CD4-positive, alpha-beta T cell treated with Interleukin-6 for 4 hours (primary cell): ENCODE data around the gene SLC38A11.
"Not testable (repeated sequence)": the region's sequence is repeated elsewhere in the genome, so short reads cannot be mapped to it uniquely, and the experiment has no call there.

Experiments
- DNase-seq: peaks from one replicate; pipeline ENCODE4 v3.0.0-alpha.2; 2020; ENCODE audit warnings: mixed read lengths

SLC38A11 gene, protein sequence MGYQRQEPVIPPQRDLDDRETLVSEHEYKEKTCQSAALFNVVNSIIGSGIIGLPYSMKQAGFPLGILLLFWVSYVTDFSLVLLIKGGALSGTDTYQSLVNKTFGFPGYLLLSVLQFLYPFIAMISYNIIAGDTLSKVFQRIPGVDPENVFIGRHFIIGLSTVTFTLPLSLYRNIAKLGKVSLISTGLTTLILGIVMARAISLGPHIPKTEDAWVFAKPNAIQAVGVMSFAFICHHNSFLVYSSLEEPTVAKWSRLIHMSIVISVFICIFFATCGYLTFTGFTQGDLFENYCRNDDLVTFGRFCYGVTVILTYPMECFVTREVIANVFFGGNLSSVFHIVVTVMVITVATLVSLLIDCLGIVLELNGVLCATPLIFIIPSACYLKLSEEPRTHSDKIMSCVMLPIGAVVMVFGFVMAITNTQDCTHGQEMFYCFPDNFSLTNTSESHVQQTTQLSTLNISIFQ

DNA sequence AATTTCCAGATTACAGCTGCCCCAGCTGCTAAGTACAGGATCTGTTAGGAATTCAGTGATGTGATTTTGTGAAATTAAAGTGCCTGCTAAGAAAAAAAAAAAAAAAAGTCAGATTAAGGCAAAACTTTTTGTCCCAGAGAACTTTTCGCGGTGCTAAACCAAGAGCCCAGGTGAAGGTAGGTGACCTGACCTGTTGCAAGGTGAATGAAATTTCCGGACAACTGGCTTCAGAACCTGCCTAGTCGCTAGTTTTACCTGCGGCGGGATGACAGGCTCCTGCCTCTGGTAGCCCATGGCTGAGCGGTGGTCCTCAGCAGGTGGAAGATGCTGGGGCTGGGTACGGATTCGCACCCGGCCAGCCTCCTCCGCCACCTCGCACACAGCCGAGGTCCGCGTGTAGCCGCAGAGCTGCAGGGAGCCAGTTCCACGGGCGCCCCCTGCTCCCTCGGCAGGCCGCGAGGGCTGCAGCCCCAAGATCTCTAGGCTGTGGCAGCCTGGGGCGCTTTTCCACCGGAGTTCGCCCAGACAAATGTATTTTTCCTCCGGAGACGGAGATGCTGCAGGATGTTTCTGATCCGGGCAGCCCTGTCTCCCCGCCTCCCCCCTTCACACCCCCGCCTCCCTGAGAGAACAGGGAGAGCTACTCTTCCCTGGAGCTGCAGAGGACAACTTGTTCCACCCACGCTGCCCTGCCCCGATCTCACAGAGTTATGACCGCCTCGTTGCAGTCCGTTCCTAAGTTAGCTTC, at the start of gene SLC38A11:
Gene SLC38A11 (minus strand): TSS at position 572 of the 748 bp plus-strand sequence. CDS start 278 bp downstream, at position 294.
- no peak for DNase-seq

DNA sequence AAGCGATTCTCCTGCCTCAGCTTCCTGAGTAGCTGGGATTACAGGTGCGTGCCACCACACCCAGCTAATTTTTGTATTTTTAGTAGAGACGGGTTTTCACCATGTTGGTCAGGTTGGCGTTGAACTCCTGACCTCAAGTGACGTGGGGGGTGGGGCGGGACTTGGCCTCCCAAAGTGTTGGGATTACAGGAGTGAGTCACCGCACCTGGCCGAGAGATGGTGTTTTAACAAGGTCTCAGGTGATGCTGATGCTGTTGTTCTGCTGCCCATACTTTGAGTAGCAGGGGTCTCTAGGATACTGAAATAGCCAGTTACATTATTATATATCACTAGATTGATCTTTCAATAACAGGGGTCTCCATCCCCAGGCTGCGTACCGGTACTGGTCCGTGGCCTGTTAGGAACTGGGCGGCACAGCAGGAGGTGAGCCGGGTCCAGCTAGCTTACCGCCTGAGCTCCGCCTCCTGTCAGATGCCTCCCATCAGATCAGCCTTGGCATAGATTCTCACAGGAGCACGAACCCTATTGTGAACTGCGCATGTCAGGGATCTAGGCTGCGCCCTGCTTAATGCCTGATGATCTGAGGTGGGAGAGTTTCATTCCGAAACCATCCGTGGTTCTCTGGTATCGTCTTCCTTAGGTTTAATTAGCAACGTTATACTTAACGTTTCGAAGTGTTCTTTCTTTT, 48.3 kb upstream of the SLC38A11 start:
- DNase-seq, result no peak

GRCh38 chr2:165002638-165003037, 47.3 kb upstream of the SLC38A11 start:
- DNase-seq, result no peak

DNA sequence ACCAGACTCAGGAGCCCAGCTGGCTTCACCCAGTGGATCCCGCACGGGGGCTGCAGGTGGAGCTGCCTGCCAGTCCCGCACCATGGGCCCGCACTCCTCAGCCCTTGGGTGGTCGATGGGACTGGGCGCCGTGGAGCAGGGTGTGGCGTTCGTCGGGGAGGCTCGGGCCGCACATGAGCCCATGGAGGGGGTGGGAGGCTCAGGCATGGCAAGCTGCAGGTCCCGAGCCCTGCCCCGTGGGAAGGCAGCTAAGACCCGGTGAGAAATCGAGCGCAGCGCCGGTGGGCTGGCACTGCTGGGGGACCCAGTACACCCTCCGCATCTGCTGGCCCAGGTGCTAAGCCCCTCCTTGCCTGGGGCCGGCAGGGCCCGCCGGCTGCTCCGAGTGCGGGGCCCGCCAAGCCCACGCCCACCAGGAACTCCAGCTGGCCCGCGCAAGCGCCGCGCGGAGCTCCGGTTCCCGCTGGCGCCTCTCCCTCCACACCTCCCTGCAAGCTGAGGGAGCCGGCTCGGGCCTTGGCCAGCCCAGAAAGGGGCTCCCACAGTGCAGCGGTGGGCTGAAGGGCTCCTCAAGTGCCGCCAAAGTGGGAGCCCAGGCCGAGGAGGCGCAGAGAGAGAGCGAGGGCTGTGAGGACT, 39.5 kb upstream of the SLC38A11 start:
- not testable (repeated sequence) for DNase-seq

DNA sequence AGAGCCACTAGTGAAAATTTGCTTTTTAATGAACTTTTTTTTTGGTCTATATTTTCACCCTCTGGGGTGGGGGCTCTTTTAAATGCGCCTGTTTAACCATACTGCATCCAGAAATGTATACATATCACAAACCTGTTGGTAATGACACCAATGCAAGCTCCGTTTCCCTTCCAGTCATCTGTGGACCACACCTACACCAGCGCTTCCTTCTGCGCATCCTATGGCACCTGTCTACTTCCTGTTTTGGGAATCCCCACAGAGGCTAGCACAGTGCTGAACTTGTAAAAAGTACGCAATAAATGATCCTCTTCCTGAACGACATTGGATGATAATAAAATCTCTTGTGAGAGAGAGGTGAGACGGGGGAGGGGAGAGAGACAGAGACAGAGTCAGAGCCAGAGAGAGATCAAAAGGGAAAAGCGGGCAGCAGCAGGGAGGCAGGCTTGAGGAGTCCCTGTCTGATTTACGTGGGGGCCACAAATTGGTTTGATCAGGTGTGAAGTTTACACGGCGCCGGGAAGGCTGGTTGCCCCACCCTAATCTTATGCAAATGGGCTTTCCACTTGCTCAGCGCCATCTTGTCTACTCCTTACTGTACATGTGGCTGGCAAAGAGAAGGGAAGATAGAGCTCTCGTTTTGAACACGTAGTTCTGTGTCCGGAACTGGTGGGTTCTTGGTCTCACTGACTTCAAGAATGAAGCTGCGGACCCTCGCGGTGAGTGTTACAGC, 38.1 kb upstream of the SLC38A11 start:
- no peak for DNase-seq

DNA sequence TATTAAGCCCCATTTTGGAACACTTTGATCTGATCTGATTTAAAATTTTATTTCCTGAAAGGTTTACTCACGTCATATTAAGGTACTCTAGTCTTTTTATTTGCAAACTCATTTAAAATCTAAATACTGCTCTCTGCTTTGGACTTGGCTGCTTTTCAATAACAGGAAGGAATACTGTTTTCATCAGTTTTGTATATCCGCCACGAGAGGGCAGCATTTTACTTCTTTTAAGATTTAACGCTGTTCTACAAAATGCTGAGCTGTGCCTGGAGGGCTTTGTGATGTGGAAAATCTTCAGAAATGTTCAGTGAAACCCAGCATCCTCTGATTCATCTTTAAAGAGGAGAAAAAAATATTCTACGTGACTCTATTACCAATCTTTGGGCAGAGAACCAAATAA, 37.5 kb upstream of the SLC38A11 start:
- peak; percentile 55 for DNase-seq

DNA sequence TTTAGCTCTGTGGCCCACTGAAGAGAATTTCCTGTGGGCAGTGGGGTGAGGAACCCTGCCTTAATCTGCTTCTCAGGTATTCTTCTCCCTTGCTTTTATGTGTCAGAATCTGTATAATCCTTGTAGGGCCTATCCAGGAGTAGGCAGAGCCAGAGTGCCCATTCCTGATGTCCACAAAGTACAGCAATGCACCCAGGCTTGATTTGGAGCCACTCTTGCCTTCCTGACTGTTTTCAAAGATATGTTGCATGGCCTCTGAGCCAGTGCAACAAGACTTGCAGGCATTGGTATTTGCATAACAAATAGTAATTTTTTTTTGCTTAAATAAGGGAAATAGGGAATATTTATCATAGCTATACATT, 36.7 kb upstream of the SLC38A11 start:
- DNase-seq, result not testable (repeated sequence)

DNA sequence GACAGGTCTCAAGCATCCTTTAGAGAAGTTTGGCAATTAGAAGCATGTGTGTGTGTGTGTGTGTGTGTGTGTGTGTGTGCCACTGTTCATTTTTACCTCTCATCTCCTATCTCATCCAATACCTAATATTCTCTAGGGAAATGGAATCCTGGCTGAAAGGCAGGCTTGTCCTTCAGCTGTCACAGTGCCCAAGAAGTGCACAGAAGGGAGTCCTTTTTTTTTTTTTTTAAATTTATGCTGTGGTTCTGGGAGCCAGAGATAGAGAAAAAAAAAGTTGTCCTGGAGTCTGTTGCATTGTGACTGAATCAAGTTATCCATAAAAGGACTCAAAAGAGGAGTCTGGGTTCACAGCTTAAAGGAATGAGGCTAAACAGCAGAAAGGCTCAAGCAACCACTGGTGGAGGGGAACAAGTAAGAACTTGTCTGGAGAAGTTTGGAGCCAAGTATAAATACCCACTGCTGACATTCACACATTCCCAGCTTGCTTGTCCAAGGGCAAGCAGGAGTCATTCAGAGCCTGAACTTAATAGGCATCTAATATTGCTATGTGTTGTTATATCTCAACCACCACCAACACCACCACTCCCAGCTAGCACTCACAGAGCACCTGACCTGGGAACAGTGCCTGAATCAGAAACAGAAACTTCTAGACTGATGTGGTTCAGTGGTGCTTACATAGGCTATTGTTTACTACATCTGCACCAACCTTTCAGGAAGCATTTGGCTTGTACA, 36.2 kb upstream of the SLC38A11 start:
- DNase-seq, result not testable (repeated sequence)

GRCh38 chr2:164990953-164991352, 35.6 kb upstream of the SLC38A11 start:
- not testable (repeated sequence) for DNase-seq

DNA sequence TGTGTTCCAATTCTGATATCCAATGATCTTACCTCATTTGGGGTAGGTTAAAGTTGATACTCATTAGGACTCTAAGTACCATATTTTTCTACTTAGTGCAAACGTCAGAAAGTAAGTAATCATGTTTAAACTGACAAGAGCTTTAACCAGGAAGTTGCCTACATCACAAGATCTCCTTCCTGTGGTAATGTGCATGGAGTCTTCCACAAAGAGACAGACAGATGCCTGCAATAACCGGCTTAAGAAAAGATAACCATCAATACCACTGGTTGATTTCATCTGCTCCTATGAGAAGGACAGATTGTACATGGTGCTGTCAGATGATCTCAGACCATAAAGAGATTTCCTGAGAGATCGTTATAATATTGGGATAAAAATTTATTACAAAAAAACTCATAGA, 33.5 kb upstream of the SLC38A11 start:
- DNase-seq, result not testable (repeated sequence)

- not testable (repeated sequence) for DNase-seq
Measured at GRCh38 chr2:164986027-164986426, 30.7 kb upstream of the SLC38A11 start.

- DNase-seq, result no peak
Measured at GRCh38 chr2:164984428-164984827, 29.1 kb upstream of the SLC38A11 start.

- no peak for DNase-seq
Measured at GRCh38 chr2:164981217-164981990, 26.1 kb upstream of the SLC38A11 start.

DNA sequence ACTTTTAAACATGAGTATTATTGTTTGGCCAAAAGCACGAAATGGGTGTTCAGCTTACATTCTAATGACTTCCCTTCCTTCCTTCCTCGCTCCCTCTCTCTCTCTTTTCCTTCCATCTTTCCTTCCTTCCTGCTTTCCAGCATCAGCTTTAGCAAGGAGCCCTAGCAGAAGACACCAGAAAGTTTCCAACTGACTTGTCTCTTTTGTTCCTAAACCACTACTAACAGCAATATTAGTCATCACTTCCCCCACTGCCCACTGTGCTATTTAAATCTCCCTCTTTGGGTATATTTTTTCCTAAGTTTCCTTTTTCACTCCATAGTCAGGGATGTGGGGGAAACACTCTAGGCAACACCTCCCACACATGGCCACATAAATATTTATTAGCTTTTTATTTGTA, 25.4 kb upstream of the SLC38A11 start:
- DNase-seq, result not testable (repeated sequence)

DNA sequence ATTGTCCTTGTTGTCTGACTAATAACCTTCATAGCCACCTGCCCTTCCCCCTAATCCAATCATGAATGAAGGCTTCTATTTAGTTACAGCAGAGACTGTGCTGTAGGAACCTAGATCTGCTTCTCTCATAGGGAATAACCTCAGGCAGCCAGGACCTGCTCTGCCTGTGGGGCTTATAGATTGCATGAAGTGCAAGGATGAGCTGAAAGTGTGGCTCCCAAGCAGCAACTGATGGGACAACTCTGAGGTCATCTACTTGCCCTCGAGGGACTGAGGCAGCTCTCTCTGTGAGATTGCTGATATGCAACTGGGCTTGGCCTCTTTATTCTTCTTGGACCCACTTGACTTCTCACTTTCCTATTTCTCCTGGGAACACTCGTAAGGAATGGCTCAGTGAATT, 23.8 kb upstream of the SLC38A11 start:
- DNase-seq, result no peak

- DNase-seq, result not testable (repeated sequence)
Measured at GRCh38 chr2:164976875-164977470, 21.6 kb upstream of the SLC38A11 start.

DNA sequence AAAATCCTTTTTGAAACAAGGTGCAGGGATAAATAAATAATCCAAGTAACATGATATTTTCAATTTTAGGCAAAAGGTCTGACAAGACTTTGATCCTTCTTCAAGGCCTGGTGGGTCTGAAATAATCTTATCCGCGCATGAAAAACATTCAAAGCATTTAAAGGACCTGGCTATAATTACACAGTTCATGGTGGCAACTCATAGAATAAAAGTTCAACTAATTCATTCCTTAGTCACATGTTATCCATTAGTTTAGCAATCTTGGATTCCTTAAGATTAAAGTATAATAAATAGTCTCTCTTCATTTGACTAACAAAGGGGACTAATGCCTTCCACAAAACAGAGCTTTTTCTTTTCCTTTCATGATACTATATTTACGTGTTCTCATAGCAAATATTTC, 21.0 kb upstream of the SLC38A11 start:
- no peak for DNase-seq

- DNase-seq, result no peak
Measured at GRCh38 chr2:164975891-164976290, 20.6 kb upstream of the SLC38A11 start.

DNA sequence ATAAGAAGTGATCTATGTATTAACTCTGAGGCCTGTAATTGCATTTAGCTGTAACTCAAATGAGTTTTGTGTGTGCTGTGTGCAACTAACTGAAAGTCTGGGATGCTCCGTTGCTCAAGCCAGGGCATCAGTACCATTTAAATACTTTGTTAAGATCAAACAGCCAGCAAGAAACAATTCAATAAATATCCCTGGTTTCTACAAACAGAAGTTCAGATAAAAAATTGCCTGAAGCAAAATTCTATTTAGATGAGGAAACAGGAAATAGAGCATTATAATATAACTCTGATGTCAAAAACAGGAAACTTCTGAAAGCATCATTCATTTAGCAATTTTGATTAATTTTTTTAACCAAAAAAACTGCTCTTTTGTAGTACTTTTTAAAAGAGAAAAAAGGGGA, 18.9 kb upstream of the SLC38A11 start:
- no peak for DNase-seq

DNA sequence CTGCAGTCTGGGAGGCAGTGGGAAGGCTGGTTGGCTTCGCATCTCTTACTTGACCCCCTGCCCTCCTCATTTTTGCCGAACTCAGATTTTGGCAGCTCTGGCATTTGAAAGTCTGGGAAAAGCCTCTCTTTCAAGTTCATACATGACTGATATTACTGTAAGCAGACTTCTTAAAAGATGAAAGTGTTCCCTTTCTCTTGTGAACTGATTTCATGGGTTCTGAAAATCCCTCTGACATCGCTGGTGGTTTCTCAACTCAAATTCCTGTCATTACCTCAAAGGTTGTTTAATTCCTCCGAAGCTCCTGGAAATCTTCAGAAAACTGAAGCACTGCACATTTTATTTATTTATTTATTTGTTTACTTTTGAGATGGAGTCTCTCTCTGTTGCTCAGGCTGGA, 16.9 kb upstream of the SLC38A11 start:
- DNase-seq, result no peak
